HepG2 (cell line): ENCODE data around the gene CARMIL3. TPM values are rescaled to one million over a fixed set of nuclear protein-coding genes. Genes with fewer than 3 reads are reported as not detected.

Experiments
- BRD4 ChIP-seq: sonication (generic); formaldehyde crosslinking; IDR thresholded peaks from 2 replicates; pipeline ENCODE4 v1.4.0; 2020; ENCODE audit warnings: missing genetic modification reagents
- CSRNP2 ChIP-seq: sonication (generic); formaldehyde crosslinking; conservative IDR thresholded peaks from 2 replicates; pipeline ENCODE4 v1.8.0; 2022; ENCODE audit warnings: low read depth, missing genetic modification reagents
- ELF4 ChIP-seq: sonication (generic); formaldehyde crosslinking; IDR thresholded peaks from 2 replicates; pipeline ENCODE4 v1.5.0; 2020; ENCODE audit warnings: missing genetic modification reagents, mild to moderate bottlenecking, moderate library complexity, borderline replicate concordance
- FOSL1 ChIP-seq: sonication (generic); formaldehyde crosslinking; IDR thresholded peaks from 2 replicates; pipeline ENCODE4 v1.9.0; 2021; ENCODE audit warnings: missing genetic modification reagents, borderline replicate concordance
- FOXC1 ChIP-seq: sonication (generic); formaldehyde crosslinking; IDR thresholded peaks from 2 replicates; pipeline ENCODE4 v1.8.0; 2022; ENCODE audit warnings: mild to moderate bottlenecking, missing genetic modification reagents, borderline replicate concordance
- HDAC1 ChIP-seq: sonication (generic); formaldehyde crosslinking; IDR thresholded peaks from 2 replicates; pipeline ENCODE4 v1.5.1; 2020; ENCODE audit warnings: mild to moderate bottlenecking, missing genetic modification reagents
- HIVEP1 ChIP-seq: sonication (generic); formaldehyde crosslinking; IDR thresholded peaks from 2 replicates; pipeline ENCODE4 v1.4.0; 2020; ENCODE audit warnings: mild to moderate bottlenecking, missing genetic modification reagents
- HNF1B ChIP-seq: sonication (generic); formaldehyde crosslinking; IDR thresholded peaks from 2 replicates; pipeline ENCODE4 v1.5.1; 2020; ENCODE audit warnings: mild to moderate bottlenecking, moderate library complexity, missing genetic modification reagents
- HOXA5 ChIP-seq: sonication (generic); formaldehyde crosslinking; IDR thresholded peaks from 2 replicates; pipeline ENCODE4 v1.4.0; 2020; ENCODE audit warnings: missing genetic modification reagents
- LBX2 ChIP-seq: sonication (generic); formaldehyde crosslinking; IDR thresholded peaks from 2 replicates; pipeline ENCODE4 v1.5.0; 2020; ENCODE audit warnings: missing genetic modification reagents, mild to moderate bottlenecking, borderline replicate concordance
- NR2F1 ChIP-seq, 2 experiments: fragments of 450-650 bp in 1 of 2; formaldehyde crosslinking in 1 of 2; IDR thresholded peaks; 2 replicates each; pipeline versions ENCODE4 v1.5.0 to v1.6.1; 2016 to 2020; ENCODE audit warnings: mild to moderate bottlenecking in 1 of 2, missing compliant biosample characterization in 1 of 2, missing genetic modification reagents in 1 of 2, moderate library complexity in 1 of 2
- SYNCRIP ChIP-seq: fragments of 200-400 bp; formaldehyde crosslinking; IDR thresholded peaks from 2 replicates; pipeline ENCODE4 v1.6.1; 2018; ENCODE audit warnings: mild to moderate bottlenecking, low read depth, low read length; ENCODE audit not compliant: insufficient read depth
- THAP8 ChIP-seq: sonication (generic); formaldehyde crosslinking; IDR thresholded peaks from 2 replicates; pipeline ENCODE4 v1.5.1; 2020; ENCODE audit warnings: missing genetic modification reagents, mild to moderate bottlenecking, borderline replicate concordance
- ZNF10 ChIP-seq: sonication (generic); formaldehyde crosslinking; IDR thresholded peaks from 2 replicates; pipeline ENCODE4 v1.4.0; 2020; ENCODE audit warnings: mild to moderate bottlenecking, low read depth, missing genetic modification reagents, borderline replicate concordance
- ZNF530 ChIP-seq: sonication (generic); formaldehyde crosslinking; IDR thresholded peaks from 2 replicates; pipeline ENCODE4 v1.5.0; 2020; ENCODE audit warnings: low read depth, mild to moderate bottlenecking, missing genetic modification reagents
- ZSCAN5A ChIP-seq: sonication (generic); formaldehyde crosslinking; IDR thresholded peaks from 2 replicates; pipeline ENCODE4 v1.8.0; 2022; ENCODE audit warnings: mild to moderate bottlenecking, missing genetic modification reagents, borderline replicate concordance
- polyA plus RNA-seq, 8 experiments: library from polyadenylated mRNA; depleted of rRNA in 3 of 8; stranded (reverse) in 7 of 8; unstranded in 1 of 8; fragments of >200 nt; fragmentation: Illumina TruSeq in 4 of 8; extraction: Trizol in 4 of 8; gene quantifications; 2 replicates each; pipeline versions ENCODE4 v1.2.1 to v1.2.3, GENCODE V29; 2011 to 2016; ENCODE audit warnings: low read depth in 4 of 8, missing spikeins in 1 of 8, mixed read lengths in 1 of 8; ENCODE audit not compliant: insufficient read depth in 1 of 8
- total RNA-seq, 5 experiments: library from RNA; depleted of rRNA; stranded (reverse); fragments of >200 nt; fragmentation: Illumina TruSeq; extraction: Trizol; gene quantifications; 2 replicates each; pipeline ENCODE4 v1.2.3, GENCODE V29; 2016; ENCODE audit warnings: low read depth in 1 of 5
- TF ChIP-seq, protein P1 (sequence below): sonication (generic); formaldehyde crosslinking; IDR thresholded peaks from 2 replicates; pipeline ENCODE4 v1.4.0; 2020; ENCODE audit warnings: missing genetic modification reagents

CARMIL3 gene
- total and polyA plus RNA-seq, 2 of the 13 experiments (the other 11 are each of a cell fraction or from before 2014, with no cell fraction given) = 0.27 to 0.55 TPM

DNA sequence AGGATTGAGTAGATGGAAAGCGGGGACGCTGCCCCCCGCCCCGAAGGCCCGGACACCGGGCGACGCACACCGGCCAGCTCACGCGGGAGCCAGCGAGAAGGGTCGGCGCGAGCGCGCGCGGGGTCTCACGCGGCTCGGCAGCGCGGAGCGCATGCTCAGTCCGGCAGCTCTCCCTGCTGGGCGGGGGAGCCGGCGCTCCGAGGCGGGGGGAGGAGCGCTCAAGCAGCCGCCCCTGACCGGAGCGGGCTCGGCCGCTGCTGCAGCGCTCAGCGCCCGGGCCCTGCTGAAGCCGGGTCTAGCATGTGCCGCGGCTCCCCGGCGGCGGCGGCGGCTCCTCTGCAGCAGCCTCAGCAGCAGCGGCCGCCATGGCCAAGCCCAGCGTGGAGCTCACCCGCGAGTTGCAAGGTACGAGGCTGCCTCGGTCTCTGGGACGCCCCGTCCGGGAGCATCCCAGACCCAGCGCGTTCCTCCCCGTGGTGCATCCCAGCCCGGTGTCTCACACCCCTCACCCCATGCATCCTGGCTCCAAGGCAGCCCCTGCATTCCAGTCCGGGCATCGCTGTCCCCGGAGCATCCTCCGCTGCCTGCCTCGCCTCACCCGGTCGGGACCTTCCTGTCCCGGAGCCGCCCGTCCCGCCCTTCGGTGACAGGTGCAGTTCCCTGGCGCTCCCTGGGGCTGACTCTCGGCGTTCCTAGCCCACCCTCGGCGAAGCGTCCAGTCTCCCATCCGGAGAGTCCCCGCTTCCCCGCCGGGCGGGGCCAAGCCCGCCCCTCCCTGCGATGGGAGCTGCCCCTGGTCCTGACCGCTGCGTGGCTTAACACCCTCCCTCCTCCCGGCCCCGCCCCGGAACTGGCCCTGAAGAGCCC, at the start of gene CARMIL3 (continued):
- peak; percentile 46; the same call in 1 of the 2 replicates for TF ChIP-seq FOSL1 (CRISPR knock-in tag)
- TF ChIP-seq THAP8 (CRISPR knock-in tag) = peak; percentile 73; the same call in 1 of the 2 replicates
- peak; percentile 87 for TF ChIP-seq LBX2 (CRISPR knock-in tag)
- TF ChIP-seq ZNF530 (CRISPR knock-in tag) = 0 out of 2 replicates have a peak, but pooled peaks have one; percentile 28
- TF ChIP-seq FOXC1 (CRISPR knock-in tag) = peak; percentile 92; the same call in 1 of the 2 replicates
- peak; percentile 92 for TF ChIP-seq HIVEP1
- no peak; the same call in none of the 2 replicates for TF ChIP-seq HDAC1 (CRISPR knock-in tag)
- TF ChIP-seq ELF4 (CRISPR knock-in tag) = no peak
- TF ChIP-seq CSRNP2 (CRISPR knock-in tag) = no peak
- TF ChIP-seq SYNCRIP = no peak
- peak; percentile 60; the same call in 1 of the 2 replicates for TF ChIP-seq BRD4 (CRISPR knock-in tag)
- TF ChIP-seq HOXA5 = peak; percentile 97
- no peak; a peak in 1 of 4 replicates for TF ChIP-seq NR2F1 (CRISPR knock-in tag; IDR thresholded peaks at IDR 0.05)
- TF ChIP-seq ZNF10 (CRISPR knock-in tag) = peak; percentile 85; the same call in 1 of the 2 replicates
- 0 out of 2 replicates have a peak, but pooled peaks have one; percentile 36 for TF ChIP-seq HNF1B (CRISPR knock-in tag)
- TF ChIP-seq, protein P1, sequence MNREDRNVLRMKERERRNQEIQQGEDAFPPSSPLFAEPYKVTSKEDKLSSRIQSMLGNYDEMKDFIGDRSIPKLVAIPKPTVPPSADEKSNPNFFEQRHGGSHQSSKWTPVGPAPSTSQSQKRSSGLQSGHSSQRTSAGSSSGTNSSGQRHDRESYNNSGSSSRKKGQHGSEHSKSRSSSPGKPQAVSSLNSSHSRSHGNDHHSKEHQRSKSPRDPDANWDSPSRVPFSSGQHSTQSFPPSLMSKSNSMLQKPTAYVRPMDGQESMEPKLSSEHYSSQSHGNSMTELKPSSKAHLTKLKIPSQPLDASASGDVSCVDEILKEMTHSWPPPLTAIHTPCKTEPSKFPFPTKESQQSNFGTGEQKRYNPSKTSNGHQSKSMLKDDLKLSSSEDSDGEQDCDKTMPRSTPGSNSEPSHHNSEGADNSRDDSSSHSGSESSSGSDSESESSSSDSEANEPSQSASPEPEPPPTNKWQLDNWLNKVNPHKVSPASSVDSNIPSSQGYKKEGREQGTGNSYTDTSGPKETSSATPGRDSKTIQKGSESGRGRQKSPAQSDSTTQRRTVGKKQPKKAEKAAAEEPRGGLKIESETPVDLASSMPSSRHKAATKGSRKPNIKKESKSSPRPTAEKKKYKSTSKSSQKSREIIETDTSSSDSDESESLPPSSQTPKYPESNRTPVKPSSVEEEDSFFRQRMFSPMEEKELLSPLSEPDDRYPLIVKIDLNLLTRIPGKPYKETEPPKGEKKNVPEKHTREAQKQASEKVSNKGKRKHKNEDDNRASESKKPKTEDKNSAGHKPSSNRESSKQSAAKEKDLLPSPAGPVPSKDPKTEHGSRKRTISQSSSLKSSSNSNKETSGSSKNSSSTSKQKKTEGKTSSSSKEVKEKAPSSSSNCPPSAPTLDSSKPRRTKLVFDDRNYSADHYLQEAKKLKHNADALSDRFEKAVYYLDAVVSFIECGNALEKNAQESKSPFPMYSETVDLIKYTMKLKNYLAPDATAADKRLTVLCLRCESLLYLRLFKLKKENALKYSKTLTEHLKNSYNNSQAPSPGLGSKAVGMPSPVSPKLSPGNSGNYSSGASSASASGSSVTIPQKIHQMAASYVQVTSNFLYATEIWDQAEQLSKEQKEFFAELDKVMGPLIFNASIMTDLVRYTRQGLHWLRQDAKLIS (CRISPR knock-in tag) = no peak; the same call in 1 of the 2 replicates
- TF ChIP-seq ZSCAN5A (CRISPR knock-in tag) = no peak
